ENCODE results near the gene ZNF276.
A peak's percentile ranks its signal among the peaks of the same experiment; 100 is the strongest.
"Not testable (repeated sequence)": the region's sequence is repeated elsewhere in the genome, so short reads cannot be mapped to it uniquely, and the experiment has no call there.

ZNF276 gene

GRCh38 chr16:89696670-89697128, 24.6 kb upstream of the ZNF276 start:
- no peak for DNase-seq

- no peak for DNase-seq
Observed at GRCh38 chr16:89697161-89697615, 24.1 kb upstream of the ZNF276 start.

DNA sequence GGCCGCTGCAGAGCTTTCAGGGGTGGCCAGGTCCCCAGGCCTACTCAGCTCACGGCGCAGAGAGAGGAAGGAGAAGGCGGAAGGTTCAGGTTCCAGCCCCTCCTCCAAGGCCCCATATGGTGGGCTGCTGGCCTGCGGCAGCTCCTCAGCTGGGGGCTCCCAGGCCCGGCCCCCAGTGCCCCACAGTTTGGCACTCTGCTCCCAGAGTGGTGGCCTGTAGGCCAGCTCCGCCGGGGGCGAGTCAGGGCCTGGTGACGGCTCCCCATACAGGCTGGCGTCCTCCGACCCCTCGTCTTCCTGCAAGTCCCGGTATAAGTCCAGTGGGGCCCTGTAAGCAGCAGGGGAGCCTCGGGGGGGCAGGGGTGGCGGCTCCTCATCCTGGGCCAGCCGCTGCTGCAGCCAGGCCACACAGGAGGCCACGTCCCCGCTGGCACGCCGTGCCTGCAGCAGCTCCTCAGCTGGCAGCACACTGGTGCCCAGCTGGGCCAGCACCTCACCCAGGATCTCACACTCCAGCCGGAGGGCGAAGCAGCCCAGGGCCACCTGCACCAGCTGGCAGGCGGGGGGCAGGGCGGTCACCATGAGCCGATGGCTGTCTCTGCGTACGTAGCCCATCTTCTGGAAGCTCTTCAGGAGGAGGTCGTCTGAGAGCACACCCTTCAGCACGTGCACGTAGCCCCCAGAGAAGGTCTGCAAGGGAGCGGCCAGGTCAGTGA, 23.6 kb upstream of the ZNF276 start:
- DNase-seq, result no peak

DNA sequence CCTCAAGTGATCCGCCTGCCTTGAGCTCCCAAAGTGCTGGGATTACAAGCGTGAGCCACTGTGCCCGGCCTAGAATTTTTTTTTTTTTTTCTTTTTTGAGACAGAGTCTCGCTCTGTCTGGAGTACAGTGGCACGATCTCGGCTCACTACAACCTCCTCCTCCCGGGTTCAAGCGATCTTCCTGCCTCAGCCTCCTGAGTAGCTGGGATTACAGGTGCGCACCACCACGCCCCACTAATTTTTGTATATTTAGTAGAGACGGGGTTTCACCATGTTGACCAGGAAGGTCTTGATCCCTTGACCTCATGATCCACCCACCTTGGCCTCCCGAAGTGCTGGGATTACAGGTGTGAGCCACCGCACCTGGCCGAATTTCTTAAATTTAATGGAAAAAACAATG, 22.6 kb upstream of the ZNF276 start:
- DNase-seq, result not testable (repeated sequence)

- not testable (repeated sequence) for DNase-seq
Observed at GRCh38 chr16:89699629-89700099, 21.7 kb upstream of the ZNF276 start.

GRCh38 chr16:89700100-89700648, 21.2 kb upstream of the ZNF276 start:
- peak; percentile 96 to 98 for DNase-seq

DNA sequence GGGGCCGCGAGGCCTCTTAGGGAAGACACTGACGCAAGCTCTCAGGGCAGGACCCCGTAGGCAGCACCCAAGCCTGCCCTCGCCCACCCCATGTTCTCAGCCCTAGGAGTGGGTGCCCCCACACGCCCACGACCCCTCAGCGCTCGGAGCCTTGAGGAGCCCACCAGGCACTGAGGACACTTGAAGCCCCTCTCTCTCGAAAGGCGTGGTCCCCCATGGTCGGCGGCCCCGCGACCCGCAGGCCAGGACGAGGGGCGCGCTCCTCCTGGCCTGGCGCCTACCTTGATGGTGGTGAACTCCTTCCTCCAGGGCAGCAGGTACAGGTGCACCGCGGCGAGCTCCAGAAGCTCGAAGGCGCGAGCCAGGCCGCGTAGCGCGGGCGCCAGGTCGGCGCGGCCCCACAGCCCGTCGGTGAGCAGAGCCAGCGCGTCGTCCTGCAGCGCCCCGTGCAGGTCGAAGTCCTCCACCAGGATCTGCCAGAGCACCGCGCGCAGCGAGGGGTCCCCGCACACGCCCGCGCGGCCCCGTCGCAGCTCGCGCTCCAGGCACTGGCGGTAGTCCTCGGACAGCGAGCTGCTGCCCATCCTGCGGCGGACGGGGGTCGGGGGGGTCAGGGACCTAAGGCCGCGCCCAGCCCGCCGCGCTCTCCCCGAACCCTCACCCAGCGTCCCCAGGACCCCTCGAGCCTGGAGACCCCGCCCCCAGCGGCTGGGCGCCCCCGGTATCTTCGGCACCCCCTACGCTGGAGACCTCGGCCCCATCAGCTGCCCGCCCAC, 20.5 kb upstream of the ZNF276 start:
- no peak for DNase-seq

DNA sequence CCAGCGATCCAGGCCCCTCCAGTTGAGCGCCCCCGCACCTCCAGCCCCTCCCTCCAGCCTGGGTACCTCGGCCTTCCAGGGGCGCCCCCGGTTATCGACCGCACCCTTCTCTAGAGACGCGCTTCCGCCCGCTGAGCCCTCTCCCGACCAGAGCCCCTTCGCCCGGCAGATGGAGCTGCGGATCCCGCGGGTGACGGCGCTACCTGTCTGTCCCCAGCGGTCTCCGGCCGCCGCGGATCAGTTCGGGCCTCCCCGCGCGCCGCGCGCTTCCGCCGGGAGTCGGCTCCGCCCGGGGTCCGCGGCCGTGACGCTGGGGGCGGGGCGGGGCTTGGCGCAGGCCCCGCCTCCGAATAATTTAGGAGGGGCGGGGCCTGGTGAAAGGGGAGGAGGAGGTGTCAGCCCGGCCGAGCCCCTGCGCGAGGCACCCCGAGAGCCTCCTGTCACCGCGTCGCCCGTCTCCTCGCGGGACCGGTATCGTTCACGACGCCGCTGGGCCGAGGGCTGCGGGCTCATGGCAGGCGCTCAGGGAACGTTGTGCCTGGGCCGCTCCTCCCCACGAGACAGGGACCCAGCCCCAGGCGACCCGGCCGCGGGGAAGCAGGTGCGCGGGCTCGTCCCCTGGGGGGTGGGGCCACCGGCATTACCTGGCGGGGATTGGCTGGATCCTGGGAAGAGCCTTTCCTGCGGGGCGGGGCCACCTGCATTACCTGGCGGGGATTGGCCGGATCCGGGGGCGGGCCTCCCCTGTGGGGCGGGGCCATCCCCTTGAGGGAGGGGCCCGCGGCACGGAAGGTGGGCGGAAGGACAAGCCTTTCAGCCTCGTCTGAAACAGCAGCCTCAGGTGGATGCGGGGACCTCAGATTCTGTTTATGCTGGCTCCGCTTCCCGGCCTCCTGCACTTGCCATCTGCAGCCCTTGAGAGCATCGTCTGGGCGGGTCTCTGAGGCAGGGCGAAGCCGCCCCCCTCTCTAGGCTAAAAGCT, 19.6 kb upstream of the ZNF276 start, which contains the start of gene SPATA2L:
Gene SPATA2L, minus strand, starts transcription at position 281 of the 982 bp plus-strand sequence. CDS start 473 bp downstream, outside the sequence.
- peak; percentile 63 to 71 for DNase-seq

- no peak for DNase-seq
Observed at GRCh38 chr16:89704281-89704680, 17.1 kb upstream of the ZNF276 start.

- no peak for DNase-seq
Observed at GRCh38 chr16:89705006-89705405, 16.3 kb upstream of the ZNF276 start.

DNA sequence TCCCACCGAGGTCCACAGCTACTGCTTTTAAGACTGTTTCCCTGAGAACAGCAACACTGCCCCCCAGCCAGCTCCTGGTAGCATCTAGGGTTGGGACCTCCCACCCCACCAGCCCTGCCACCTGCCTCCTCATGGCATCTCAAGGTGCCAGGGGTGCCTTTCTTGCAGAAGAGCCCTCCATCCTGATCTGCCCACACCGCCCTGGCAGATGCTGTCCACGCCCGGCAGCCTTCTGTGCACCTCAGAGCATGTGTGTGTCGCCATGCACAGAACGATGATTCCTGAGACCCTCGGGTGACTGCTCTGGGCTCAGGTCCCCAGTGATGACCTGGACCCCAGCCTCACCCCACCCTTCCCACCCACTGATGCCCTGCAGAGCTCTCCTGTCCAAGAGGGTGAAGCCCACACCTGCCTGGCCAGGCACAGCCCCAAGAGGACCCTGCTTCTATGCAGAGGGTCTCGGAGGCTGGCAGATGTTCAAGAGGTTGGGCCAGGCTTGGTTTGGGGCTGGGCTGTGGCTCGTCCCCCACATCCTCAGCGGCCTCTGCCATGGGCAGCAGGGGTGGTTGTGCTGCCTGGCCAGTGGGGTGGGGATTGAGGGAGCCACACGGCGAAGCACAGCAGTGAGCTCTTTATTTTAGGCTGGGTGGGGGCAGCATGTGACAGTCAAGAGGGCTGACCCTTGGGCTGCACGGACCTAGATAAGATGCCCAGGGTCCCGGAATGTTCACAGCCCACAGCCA, 14.6 kb upstream of the ZNF276 start:
- no peak for DNase-seq

DNA sequence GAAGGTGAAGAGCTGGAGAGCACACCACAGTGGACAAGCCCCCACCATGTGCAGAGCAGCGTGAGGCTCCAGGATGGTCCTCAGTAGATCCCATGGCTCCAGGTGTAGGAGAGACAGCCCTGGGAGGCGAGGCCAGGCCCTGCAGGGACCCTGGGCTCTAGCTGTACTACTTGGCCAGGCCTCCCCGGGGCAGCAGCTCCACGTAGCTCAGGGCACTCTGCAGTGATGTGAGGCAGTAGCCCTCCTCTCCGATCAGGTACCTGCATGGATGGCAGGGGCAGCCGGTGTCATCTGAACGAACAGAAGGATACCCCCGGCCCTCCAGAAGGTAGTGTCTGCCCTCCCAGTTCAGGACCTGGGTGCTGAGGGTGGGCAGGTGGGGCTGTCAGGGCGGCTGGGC, 13.6 kb upstream of the ZNF276 start:
- no peak for DNase-seq

- no peak for DNase-seq
Observed at GRCh38 chr16:89708481-89708931, 12.8 kb upstream of the ZNF276 start.

DNA sequence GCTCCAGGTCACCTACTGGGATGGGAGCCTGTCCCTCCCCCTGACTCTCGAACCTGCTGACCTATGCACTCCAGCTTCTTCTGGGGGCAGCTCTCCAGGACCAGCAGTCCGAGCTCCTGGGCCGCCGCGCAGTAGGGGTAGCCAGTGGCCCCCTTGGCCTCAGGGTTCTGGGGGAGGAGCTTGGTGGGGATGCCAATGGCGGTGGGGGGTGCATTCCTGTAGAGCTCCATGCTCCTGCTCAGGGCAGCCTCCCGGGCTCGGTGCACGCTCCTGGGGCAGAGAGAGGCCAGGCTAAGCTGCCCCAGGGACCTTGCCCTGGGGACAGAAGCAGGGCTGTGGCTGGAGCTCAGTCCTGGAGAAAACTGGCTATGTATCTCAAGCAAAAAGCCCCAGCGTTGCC, 12.2 kb upstream of the ZNF276 start:
- no peak for DNase-seq

DNA sequence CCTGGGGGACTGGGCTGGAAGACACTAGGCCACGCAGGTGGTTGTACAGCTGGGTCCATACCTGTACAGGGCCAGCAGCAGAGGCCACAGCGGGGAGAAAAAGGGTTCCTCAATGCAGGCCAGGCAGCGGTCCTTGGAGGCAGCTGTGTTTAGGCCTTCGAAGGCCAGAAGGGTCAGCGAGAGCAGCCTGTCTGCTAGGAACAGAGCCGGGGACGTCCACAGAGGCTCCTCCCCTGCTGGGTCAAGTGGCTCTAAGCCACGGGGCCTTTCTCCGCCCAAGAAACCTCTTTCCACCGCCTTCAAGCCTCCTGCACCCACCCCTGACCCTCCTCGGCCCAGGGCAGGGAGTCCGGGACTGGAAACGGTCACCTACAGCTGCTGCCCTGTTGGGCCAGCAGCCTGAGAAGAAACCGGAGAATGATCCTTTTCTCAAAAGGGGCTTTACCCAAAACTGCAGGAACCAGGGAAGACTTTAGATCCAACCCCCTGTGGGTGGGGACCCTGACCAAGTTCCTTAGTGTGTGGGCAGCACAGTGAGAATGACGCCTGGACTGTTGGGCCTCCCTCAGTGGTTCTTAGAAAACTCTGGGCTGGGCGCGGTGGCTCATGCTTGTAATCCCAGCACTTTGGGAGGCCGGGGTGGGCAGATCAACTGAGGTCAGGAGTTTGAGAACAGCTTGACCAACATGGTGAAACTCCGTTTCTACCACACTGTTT, 11.5 kb upstream of the ZNF276 start:
- DNase-seq, result no peak

- DNase-seq, result no peak
Observed at GRCh38 chr16:89710709-89711564, 10.4 kb upstream of the ZNF276 start.

- no peak for DNase-seq
Observed at GRCh38 chr16:89711601-89712273, 9.6 kb upstream of the ZNF276 start.

- no peak for DNase-seq
Observed at GRCh38 chr16:89712274-89712781, 9.0 kb upstream of the ZNF276 start.

DNA sequence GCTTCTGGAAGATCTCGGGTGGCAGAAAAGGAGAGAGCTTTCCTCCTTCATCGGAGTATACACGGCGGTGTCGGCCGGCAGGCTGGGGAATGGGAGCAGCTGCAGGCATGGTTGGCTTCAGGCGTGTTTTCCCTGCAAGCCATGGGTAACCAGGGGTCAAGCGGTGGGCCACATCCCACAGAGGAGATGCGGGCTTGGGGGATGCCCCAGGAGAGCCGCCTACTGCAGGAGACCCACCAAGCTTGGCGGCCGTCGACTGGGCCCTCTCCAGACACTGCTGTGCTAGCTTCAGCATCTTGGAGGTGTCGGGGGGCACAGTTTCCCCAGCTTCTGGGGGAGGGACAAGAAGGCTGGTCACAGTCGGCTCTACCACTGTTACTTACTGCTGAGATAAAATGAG, 4.8 kb upstream of the ZNF276 start:
- no peak for DNase-seq

Measured in hippocampal formation (tissue), 2 donors.